HG02885 (cell line): ENCODE results near the gene SERTAD2.

Experiments
- ATAC-seq: cut with Tn5 transposase; IDR thresholded peaks from one replicate; pipeline ENCODE4 v1.9.1; 2021; ENCODE audit warnings: mild to moderate bottlenecking; ENCODE audit not compliant: unreplicated experiment, poor library complexity

The SERTAD2 gene

DNA sequence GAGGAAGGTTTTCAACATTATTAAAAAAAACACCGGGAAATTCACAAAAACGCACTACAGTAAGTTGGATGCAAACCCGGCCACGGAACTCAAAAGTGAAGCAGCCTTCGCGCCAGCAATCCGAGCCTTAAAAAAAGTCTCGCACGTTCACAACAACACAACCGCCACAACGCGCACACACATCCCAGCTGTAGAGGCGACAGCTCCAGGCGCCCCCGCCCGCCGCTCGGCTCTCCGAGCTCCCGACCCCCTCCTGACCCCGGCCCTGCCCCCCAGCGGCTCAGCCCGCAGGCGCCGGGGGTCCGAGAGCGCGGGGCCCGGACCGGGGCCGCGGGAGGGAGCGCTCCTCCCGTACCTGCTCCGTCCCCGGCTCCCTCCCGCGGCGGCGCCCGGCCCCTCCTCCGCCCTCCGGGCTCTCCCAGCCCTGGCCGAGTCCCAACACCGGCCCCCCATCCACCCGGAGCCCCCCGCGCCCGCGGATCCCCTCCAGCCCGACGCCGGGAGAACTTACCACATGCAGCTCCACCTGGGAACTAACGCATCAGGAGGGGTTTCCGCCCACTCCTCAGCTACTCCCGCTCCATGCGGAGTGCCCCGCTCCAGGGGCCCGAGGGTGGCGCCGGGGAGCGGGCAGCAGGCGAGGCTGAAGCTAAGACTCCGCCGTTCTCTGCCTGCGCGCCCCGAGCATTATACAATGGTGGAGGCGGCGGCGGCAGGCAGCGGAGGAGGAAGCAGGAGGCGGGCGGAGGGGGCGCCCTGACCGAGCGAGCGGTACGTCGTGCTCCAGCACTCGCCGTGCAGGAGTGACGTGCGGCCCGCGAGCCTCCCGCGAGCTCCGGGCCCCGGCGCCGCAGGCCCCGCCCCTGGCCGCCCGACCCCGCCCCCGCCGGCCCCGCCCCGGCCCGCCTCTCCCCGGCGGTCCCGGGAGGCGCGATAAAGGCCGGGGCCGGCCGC lies at the start of gene SERTAD2:
SERTAD2 (minus strand) TSS at position 805 of the 954 bp plus-strand sequence. CDS start 17,042 bp downstream, outside the sequence.
- ATAC-seq, result peak; percentile 79

GRCh38 chr2:64700133-64700809 lies 46.6 kb upstream of the SERTAD2 start:
- ATAC-seq, result peak; percentile 48

DNA sequence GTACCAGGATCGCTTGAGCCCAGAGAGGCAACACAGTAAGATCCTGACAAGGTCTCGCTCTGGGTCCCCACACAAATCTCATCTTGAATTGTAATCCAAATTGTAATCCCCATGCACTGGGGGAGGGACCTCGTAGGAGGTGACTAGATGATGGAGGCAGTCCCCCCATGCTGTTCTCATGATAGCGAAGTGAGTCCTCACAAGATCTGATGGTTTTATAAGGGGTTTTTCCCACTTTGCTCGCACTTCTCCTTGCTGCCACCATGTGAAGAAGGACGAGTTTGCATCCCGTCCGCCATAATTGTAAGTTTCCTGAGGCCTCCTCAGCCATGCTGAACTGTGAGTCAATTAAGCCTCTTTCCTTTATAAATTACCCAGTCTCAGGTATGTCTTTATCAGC lies 46.0 kb upstream of the SERTAD2 start:
- peak; percentile 36 for ATAC-seq

GRCh38 chr2:64698668-64699444 lies 45.1 kb upstream of the SERTAD2 start:
- ATAC-seq, result peak; percentile 91

DNA sequence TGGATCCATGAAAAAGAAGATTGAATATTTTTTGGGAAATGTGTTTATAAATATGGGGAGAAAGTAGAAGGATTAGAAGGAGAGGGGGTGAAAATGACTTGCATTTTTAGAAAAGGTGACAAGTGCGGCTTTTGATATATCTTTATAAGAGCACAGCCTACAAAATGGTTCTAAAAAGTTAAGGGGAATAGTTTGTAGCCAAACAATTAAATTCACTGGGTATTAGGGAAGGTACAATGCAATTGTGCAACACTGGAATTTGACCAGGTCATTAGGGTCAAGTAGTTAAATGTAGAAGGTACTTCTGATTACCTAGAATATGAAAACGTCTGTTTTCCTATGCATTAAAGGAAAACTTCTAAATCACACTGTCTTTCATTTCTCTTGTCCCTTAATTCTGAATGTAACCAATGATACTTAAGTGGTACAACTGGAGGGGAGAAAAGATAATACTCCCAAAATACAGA lies 44.5 kb upstream of the SERTAD2 start:
- no peak for ATAC-seq

GRCh38 chr2:64697297-64698176 lies 43.8 kb upstream of the SERTAD2 start:
- no peak for ATAC-seq

GRCh38 chr2:64696636-64697035 lies 42.9 kb upstream of the SERTAD2 start:
- ATAC-seq, result no peak

DNA sequence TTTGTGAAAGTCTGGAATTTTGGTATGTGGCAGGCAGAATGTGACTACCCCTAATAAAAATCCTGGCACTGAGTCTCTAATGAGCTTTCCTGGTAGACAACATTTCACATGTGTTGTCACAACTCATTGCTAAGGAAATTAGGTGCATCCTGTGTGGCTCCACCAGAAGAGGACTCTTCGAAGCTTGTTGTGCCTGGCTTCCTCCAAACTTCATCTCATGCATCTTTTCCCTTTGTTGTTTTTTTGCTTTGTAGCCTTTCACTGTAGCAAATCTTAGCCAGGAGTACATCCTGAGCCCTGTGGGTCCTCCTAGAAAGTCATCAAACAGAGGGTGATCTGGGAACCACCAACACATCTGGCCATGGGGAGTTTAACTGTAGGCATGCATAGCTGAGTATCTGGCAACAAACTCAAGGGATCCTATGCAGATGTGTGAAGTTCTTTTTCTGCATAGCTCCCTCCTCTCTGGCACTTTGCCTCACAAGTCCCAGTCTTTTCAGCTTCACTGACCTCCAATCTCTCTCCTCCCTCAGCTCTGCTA lies 42.1 kb upstream of the SERTAD2 start:
- no peak for ATAC-seq

DNA sequence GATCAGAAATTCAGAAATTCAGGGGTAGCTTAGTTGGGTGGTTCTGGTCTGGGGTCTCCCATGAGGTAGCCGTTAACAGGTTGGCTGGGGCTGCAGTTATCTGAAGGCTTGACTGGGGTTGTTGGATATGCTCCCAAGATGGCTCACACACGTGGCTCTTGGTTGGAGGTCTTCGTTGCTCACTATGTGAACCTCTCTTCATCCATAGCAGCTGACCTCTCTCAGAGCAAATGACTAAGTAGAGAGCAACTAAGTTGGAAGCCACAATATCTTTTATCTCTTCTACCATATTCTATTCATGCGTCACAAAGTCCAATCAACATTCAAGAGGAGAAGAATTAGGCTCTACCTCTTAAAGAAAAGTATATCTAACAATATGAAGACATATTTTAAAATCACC lies 38.7 kb upstream of the SERTAD2 start:
- ATAC-seq, result no peak

GRCh38 chr2:64688909-64689308 lies 35.2 kb upstream of the SERTAD2 start:
- no peak for ATAC-seq

DNA sequence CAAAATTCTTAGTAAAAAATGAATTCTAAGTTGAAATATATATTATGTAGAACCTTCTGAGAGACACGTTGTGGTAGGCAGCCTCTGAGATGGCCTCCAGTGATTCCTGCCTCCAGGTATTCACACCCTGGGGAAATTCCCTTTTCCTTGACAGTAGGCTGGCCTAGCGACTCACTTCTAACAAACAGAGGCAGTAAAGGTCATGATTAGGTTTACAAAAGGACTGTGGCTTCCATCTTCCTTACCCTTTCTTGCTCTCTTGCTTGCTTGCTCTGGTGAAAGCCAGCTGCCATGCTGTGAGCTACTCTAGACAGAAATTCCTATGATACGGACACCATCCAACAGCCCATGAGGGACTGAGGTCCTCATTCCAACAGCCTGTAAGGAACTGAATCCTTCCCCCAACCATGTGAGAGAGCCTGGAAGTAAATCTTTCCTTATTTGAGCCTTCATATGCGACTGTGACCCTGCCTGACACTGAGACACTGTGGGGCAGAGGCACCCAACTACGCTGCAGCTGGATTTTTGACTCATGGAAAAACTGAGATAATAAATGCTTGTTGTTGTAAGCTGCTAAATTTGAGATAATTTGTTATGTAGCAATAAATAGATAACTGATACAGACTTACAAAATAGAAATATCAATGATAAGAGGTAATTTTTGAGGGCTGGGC lies 32.7 kb upstream of the SERTAD2 start:
- ATAC-seq, result no peak

DNA sequence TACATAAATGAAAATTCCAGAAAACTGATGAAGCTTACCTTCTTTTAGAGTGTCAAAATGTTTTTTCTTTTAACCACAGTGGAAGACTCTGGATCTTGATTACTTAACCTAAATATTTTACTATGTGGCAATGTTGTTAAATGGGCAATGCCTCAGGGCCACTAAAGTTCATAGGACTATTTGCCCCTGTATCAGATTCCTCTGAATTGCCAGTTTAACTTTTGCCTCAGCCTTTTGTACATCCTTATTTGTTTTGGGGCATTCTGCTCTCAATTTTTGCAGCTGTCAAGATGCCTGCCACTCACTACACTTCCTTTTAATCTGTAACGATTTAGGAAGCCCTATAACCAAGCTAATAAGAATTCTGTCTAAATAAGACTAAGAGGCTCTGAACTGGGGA lies 31.7 kb upstream of the SERTAD2 start:
- no peak for ATAC-seq

GRCh38 chr2:64683771-64684510 lies 30.2 kb upstream of the SERTAD2 start:
- no peak for ATAC-seq

DNA sequence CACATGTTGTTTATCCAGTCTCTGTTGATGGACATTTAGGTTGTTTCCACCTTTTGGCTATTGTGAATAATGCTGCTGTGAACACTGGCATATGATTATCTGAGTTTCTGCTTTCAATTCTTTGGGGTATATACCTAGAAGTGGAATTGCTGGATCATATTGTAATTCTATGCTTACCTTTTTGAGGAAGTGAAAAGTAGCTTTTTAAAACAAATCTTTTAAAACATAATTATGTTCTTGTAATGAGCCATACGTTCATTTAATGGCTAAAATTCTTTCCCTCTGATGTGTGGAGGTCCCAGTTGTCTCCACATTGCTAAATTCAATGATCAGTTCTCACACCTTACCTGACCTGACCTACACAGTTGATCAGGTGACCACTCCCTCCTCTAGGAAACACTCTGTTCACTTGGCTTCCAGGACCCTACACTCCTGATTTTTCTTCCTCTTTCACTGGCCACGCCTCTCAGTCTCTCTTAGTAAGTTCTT lies 27.8 kb upstream of the SERTAD2 start:
- ATAC-seq, result no peak

- no peak for ATAC-seq
Measured at GRCh38 chr2:64679673-64680425, 26.1 kb upstream of the SERTAD2 start.

- ATAC-seq, result no peak
Measured at GRCh38 chr2:64678771-64679590, 25.3 kb upstream of the SERTAD2 start.
